Fibroblast of skin of left quadriceps (primary cell): ENCODE data around the gene PRRT1.
A peak's percentile ranks its signal among the peaks of the same experiment; 100 is the strongest.
"Not testable (repeated sequence)": the region's sequence is repeated elsewhere in the genome, so short reads cannot be mapped to it uniquely, and the experiment has no call there.

Source experiments
- DNase-seq, 2 experiments: peaks; one replicate each; pipeline ENCODE4 v3.0.0-alpha.2; 2013; ENCODE audit warnings: low read depth in 2 of 2

The PRRT1 gene

DNA sequence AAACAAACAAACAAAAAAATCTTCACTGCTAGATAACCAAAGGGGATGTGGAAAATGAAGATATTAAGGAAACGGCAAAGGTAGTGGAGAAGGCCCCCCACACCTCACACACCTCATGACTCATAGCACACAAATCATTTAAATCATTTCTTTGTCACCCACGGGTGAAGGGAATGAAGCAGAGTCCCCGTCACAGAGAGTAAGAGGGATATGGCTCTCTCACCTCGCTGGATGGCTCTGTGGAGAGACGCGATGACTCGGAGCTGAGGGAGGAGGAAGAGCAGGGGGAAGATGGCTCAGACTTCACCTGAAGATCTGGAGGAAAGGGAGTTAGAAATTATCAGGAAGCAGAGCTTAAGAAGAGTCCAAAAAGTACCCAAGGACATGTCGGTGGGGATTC is 24.9 kb downstream of the PRRT1 start:
- DNase-seq, result no peak

GRCh38 chr6:32123681-32124080 is 28.1 kb downstream of the PRRT1 start:
- no peak for DNase-seq

DNA sequence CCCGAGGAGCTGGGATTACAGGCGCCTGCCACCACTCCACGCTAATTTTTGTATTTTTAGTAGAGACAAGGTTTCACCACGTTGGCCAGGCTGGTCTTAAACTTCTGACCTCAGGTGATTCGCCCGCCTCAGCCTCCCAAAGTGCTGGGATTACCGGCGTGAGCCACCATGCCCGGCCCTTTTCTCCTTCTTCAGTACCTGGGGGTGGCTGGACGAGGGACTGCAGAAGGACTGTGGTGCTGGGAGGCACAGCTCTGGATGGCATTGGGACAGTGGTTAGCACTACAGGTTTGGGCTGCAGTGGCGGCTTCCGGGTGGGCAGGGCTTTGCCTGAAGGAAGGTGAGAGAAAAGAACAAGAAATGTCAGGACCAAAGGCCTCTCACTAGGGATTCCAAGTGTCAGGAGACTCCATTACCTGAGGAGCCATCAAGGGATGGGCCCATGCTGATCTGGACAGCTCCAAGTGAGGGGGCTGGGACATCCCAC is 31.1 kb downstream of the PRRT1 start:
- DNase-seq, result no peak

DNA sequence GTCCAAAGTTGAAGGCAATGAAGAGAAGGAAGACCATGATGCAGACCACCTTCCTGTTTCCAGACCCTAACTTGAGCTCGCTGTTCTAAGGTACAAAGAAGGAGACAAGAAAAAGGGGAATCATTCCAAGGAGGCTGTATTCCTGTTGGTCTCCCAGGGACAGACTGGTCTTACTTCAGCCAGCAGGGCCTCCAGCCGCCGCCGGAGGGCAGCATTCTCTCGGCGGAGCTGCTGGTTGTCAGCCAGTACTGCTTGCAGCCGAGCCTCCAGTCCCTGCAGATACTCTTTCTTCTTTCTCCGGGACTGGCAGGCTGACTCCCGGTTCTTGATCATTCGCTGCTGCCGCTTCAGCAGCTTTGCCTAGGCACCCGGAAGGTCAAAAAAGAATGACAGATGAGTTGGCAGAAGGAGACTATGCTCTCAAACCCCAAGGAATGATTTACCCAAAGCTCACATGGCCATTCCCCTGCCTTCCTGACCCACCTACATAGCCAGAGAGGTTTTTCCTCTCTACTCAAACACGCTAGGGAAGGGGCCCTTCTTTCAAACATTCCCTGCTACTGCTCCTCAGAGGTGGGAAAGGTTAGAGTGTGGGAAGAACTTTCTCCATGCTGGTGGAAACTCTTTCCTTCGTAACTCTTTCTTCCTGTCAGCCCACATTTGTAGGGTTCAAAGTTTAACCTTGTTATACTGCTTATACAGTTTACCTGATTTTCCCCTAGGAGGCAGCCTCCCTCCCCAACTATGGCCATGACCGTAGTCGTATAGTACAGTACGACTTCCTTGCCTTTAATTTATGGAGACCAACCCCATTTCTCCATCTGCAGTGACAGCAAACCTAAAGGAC is 32.7 kb downstream of the PRRT1 start:
- DNase-seq, result peak in 1 of 2 experiments; percentile 60

DNA sequence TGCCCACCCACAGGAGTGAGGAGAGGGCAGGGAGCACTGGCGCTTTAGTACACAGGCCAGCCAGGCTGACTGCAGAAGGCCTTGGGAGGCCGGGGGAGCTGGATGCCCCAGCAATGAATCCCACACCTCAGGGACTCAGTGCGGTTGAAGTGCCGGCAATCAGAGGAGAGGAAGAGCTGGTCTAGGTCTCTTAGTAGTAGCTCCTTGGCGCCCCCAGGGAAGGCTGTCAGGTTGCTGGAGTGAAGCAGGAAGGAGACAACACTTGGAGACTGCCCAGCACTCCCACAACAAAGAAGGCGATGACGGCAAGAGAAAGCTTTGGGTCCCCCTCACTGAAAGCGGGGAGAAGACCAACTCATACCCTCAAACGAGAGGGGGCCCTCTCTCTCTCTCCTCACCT is 34.3 kb downstream of the PRRT1 start:
- no peak for DNase-seq

DNA sequence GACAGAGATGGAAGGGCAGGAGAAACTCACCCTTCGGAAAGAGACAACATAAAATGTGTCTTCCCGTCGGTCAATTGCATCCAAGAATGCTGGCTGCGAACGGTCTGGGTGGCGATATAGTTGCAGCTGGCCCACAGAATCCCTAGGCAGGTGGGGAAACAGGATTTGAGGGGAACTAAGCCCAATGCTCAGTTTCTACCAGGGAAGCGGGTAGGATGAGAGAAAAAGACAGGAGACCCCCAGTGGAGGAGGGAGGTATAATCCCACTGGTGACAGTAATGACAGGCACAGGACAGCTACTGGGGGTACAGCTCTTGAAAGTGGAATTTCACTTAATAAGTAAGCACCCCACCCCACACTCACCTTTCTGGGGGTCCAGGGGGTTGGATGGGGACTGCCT is 35.1 kb downstream of the PRRT1 start:
- DNase-seq, result no peak

DNA sequence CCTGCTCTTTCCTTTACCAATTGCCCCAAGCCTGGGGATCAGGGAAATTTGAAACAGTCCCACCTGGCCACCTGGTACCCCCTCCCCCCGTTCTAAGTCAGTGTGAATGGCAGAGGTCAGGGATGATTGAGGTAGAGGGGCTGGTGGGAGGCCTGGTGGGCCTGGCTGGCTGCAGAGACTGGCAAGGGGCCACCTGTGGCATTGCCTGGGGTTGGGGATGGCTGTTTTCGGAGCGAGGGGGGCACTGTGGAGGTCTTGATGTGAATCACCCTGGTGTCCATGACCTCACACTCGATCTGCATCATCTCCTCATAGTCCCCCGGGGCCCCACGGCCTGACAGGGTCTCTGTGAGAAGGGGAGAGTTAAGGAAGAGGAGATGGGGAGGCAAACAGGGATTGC is 36.1 kb downstream of the PRRT1 start:
- no peak for DNase-seq

GRCh38 chr6:32114796-32115195 is 36.9 kb downstream of the PRRT1 start:
- DNase-seq, result no peak

GRCh38 chr6:32113386-32114352 is 38.1 kb downstream of the PRRT1 start:
- DNase-seq, result no peak

DNA sequence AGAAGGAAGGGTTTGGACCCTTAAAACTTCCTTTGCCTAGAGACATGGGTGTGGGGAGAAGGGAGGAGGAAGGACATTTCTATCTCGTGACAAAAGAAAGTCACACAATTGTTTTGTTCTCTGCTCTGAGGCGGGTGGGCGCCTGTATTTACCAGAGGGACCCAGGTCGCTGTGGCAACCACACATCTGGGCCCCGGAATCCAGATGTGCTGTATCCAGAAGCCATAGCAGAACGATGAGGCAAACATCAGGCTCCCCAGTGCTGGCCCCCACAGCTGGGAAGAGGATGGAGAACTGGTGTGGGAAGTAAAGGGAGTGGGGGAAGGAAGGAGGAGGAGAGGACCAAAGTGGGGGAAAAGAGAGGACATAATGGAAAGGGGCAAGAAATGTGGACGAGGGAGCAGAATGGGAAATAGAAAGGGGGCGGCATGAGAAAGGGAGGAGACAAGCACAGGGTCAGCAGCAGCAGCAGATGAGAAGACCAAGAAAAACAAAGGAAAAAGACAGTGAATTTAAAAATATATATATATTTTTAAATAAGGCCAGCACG is 39.2 kb downstream of the PRRT1 start:
- DNase-seq, result no peak

- no peak for DNase-seq
Measured at GRCh38 chr6:32111424-32112066, 40.2 kb downstream of the PRRT1 start.

GRCh38 chr6:32110632-32111031 is 41.1 kb downstream of the PRRT1 start:
- DNase-seq, result no peak

GRCh38 chr6:32109765-32110160 is 42.0 kb downstream of the PRRT1 start:
- no peak for DNase-seq

DNA sequence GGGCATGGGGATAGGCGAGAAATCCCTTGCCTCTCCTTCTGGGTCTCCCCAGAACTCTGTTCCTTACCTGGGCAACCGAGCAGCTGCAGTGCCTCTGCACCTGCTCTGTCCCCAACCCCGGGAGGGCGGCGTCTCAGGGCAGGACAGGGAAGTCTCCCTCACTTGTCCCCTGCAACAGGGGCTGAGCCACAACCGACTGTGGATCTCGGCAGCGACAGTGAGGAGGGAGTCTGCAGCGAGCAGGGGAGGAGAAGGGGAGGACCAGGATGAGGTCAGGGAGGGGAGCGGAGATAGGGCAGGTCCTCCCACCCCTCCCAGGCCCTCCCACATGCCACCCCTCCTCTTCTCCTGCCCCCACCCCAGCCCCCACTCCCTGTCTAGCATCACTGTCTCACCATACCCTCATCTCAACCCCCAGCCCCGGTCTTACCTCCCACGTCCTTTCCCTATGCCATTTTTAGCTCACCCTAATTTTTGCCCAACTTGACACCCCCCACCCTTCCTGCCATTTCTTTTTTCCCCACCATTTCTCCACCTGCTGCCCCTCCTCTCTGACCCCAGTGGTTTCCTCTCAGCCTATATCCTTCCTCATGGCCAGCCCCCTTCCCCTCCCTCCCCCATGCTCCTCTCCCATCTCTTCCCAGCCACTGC is 42.5 kb downstream of the PRRT1 start, which contains the start of gene TNXB:
TNXB (minus strand) TSS at position 225 of the 651 bp plus-strand sequence. CDS start 11,140 bp downstream, outside the sequence.
- DNase-seq, result no peak

DNA sequence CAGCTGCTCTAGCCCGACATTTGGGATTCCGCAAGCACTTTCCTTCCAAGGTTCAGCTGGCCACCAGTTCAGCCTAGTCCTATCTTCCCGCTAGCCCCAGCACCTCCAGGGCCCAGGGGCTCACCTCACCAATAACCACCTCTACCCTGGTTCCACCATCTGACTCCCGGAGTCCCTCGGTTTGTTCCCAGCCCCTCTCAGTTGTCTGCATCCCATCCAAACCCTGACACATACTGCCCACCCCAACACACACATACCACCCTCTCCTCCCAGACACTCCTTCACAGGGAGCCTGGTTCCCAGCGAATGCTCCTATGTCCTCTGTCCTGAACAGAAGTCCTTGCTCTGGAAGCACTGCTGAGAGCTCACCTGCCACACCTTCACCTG is 43.0 kb downstream of the PRRT1 start:
- no peak for DNase-seq

- DNase-seq, result no peak
Measured at GRCh38 chr6:32108094-32108627, 43.6 kb downstream of the PRRT1 start.

- DNase-seq, result no peak
Measured at GRCh38 chr6:32107406-32107805, 44.3 kb downstream of the PRRT1 start.

GRCh38 chr6:32105433-32105832 is 46.3 kb downstream of the PRRT1 start:
- no peak for DNase-seq

DNA sequence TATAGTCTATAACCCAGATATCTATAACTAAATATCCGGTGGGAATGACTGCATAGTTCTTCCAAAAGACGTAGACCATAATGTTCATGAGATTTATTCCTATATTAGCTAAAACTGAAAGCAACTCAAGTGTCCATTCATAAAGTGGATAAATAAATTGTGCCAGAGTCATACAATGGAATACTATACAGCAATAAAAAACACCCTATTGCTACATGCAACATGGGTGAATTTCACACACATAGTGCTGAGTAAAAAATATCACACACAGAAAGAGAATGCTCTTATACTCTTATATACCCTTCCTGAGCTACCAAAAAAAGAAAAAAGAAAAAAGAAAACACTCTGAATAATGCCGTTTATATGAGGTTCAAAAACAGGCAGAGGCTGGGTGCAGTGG is 49.5 kb downstream of the PRRT1 start:
- DNase-seq, result no peak

DNA sequence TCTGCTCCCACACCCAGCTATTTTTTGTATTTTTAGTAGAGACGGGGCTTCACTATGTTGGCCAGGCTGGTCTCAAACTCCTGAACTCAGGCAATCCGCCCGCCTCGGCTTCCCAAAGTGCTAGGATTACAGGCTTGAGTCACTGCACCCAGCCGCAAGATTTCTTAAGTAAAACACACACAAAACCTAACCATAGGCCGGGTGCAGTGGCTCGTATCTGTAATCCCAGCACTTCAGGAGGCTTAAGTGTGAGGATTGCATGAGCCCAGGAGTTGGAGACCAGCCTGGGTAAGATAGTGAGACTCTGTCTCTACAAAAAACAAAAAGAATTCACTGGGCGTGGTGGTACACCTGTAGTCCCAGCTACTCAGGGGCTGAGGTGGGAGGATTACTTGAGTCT is 51.5 kb downstream of the PRRT1 start:
- not testable (repeated sequence) for DNase-seq
